GM19468 (cell line): Measurements from ENCODE around the gene KLF16.
A peak's percentile ranks its signal among the peaks of the same experiment; 100 is the strongest.

Source experiments
- ATAC-seq: cut with Tn5 transposase; IDR thresholded peaks from one replicate; pipeline ENCODE4 v1.9.1; 2021; ENCODE audit warnings: mild to moderate bottlenecking, moderate library complexity, moderate number of reproducible peaks; ENCODE audit not compliant: unreplicated experiment; ENCODE audit errors: extremely low read depth

The KLF16 gene

DNA sequence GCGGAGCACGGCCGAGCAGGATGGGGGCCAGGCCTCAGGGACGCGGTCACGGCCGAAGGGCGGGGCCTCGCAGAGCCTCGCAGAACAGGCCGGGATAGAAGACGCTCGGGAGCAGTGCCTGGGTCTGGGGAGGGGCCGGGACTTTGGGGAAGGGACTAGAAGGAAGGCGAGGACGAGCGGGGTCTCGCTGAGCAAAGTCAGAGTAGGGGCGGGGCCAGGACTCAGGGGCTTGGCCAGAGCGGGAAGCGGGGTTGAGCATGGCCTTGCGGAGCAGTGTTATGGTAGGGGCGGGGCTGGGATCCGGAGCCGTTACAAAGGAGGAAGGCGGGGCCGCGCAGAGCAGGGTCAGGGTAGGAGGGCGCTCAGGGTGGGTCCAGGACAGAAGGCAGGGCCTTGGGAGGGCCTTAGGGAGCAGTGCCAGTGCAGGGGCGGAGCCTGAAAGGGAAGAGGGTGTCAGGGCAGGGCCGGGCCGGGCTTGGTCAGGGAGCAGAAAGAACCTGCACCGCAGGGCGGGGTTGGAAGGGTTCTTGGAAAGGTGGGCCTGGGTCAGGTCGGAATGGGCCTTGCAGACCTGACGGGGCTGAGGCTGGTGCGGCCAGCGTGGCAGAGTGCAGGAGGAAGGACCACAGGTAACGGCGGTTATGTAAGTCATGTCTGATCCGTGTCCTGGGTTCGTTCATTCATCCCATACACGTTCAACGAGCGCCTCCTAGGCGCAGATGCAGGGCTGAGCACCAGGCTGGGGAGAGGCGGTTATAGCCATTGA lies 50.8 kb downstream of the KLF16 start:
- peak; percentile 28 for ATAC-seq

DNA sequence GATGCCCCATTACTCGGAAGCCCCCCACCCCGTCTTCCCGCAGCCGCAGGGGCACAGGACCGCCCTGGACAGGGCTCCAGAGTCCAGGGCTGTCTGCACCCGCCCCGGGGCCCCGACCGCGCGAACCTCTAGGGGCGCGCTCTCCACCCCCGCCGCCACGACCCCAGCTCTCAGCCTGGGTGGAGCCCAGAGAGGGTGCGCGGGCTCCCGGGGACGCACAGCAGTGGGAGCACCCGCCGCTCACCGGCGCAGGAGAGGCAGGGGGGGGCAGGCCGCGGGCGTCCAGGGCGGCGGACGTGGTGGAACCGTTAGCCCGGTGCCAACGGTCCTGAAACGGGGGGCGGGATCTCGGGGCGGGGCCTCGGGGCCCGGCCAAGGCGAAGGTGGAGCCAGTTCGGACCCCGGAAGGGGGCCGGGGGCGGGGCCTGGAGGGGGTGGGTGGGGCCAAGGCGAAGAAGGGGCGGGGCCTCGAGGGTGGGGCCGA lies 51.4 kb downstream of the KLF16 start, which contains the start of gene ATP8B3:
Gene ATP8B3 (minus strand): TSS at position 335 of the 484 bp plus-strand sequence. CDS start 540 bp downstream, outside the sequence.
- no peak for ATAC-seq

DNA sequence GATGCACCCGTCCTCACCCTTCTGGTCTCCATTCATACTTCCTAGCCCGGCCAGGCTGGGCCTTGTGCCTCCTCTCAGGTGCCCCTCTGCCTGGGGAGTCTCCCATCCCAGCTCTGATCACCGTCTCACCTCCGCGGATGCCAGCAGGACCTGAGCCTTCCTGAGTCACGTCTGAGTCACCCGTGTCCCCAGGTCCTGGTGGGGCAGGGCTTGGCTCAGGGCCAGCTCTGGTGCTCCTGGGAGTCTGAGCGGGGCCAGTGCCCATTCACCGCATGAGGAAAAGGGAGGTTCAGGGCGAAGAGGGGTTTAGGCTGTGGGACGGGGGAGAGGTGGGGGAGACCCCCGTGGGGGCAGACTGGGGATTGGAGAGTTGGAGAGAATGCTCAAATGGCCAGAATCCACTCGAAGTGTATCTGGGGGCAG lies 51.9 kb downstream of the KLF16 start:
- no peak for ATAC-seq

DNA sequence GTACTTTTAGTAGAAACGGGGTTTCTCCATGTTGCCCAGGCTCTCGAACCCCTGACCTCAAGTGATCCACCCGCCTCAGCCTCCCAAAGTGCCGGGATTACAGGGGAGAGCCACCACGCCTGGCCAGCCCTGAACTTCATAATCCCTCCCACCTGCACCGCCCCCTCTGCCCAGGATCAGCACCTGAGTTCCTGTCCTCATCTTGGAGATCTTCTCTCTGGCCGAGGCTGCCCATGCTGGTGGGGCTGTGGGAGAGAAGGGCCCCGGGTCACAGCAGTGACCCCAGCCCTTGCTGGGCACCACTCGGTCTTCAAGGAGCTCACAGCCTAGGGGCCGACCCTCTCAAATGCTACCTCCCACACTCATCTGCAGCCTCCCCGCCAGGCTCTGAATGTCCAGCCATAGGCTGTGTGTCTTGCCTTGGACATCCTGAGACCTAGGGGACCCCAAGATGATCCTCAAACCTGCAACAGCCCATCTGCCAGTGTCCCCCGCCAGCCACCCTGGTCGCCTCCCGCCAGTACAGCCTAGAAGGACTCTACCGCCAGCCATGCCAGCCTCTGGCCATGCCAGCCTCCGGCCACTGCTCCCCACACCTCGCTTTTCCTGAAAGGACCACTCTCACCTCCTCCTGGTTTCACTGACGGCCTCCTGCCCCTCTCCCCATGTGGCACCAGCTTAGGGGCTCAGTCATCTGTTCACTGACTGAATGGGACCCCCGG lies 52.8 kb downstream of the KLF16 start:
- ATAC-seq: no peak

- ATAC-seq: no peak
These were observed 53.7 kb downstream of the KLF16 start for GRCh38 chr19:1809678-1810077.

- ATAC-seq: no peak
These were observed 55.0 kb downstream of the KLF16 start for GRCh38 chr19:1808395-1808731.

GRCh38 chr19:1807695-1808394 lies 55.5 kb downstream of the KLF16 start:
- no peak for ATAC-seq

DNA sequence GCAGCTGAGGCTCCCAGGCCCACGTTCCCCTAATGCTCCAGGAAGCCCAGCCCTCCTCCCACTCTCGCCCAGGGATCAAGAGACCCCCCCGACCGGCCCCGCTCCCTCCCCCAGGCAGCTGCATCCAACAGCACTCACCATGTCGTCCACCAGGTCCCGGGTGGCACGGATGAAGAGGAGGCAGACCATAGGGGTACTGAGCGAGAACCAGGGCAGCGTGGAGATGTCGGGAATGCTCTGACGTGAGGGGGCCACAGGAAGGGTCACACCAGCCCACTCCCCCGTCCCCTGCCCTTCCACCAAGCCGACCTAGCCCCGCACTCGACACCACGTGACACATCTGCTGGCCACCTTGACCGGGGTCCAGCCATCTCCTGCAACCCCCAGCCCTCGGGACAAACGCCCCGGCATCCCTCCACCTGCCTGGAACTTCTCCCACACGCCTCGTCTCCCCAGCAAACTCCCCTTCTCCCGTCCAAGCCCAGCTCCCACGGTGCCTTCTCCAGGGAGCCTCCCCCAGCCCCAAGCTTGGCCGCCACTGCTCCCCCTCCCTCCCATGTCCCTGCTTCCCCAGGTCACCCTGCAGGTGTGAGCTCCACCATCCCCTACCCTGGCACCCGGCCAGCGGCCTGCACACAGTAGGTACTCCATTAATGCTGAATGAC lies 56.2 kb downstream of the KLF16 start:
- no peak for ATAC-seq

GRCh38 chr19:1806184-1807029 lies 57.0 kb downstream of the KLF16 start:
- no peak for ATAC-seq

GRCh38 chr19:1805401-1806183 lies 57.8 kb downstream of the KLF16 start:
- no peak for ATAC-seq

- ATAC-seq: no peak
These were observed 58.5 kb downstream of the KLF16 start for GRCh38 chr19:1804858-1805257.
